Transverse colon (tissue), 4 donors: ENCODE data around the gene OPA3. TPM values are rescaled to one million over a fixed set of nuclear protein-coding genes. Genes with fewer than 3 reads are reported as not detected.

Experiments
- DNase-seq: peaks from one replicate; pipeline ENCODE4 v3.0.0-alpha.2; 2019
- H3K27ac ChIP-seq, 4 donors: fragments of 200-600 bp; sonication (generic); 2 replicates each; pipeline ENCODE4 v1.5.1; 2016 to 2018; ENCODE audit warnings: inconsistent platforms in 4 of 4
- H3K27me3 ChIP-seq: fragments of 200-600 bp; sonication (generic); 2 replicates; pipeline ENCODE4 v1.5.1; 2017; ENCODE audit warnings: inconsistent platforms
- H3K36me3 ChIP-seq, 4 donors: fragments of 200-600 bp; sonication (generic); 2 replicates each; pipeline ENCODE4 v1.5.1; 2017 to 2019; ENCODE audit warnings: inconsistent platforms in 4 of 4
- H3K4me1 ChIP-seq, 4 donors: fragments of 200-600 bp; sonication (generic); 2 replicates each; pipeline ENCODE4 v1.5.1; 2017 to 2020; ENCODE audit warnings: inconsistent platforms in 4 of 4
- H3K4me3 ChIP-seq, 4 donors: fragments of 200-600 bp; sonication (generic); 1 replicate in 1 of 4; 2 replicates in 3 of 4; pipeline versions ENCODE4 v1.5.1 to v1.6.1; 2017 to 2019; ENCODE audit warnings: inconsistent platforms in 4 of 4
- H3K9me3 ChIP-seq, 2 donors: fragments of 200-600 bp; sonication (generic); 2 replicates each; pipeline ENCODE4 v1.5.1; 2017 to 2019; ENCODE audit warnings: inconsistent platforms in 2 of 2
- CTCF ChIP-seq, 5 experiments: fragments of 200-600 bp in 3 of 5; fragments of 450-650 bp in 2 of 5; sonication (generic) in 3 of 5; IDR thresholded peaks; 1 replicate in 2 of 5; 2 replicates in 3 of 5; pipeline ENCODE4 v1.5.1; 2016 to 2017; ENCODE audit warnings: antibody characterized with exemption in 5 of 5, inconsistent platforms in 3 of 5, mild to moderate bottlenecking in 2 of 5, moderate library complexity in 1 of 5
- EP300 ChIP-seq: sonication (generic); formaldehyde crosslinking; IDR thresholded peaks from one replicate; pipeline ENCODE4 v1.6.1; 2017; ENCODE audit warnings: antibody characterized with exemption, low read depth
- POLR2A ChIP-seq: fragments of 450-650 bp; IDR thresholded peaks from one replicate; pipeline ENCODE4 v1.6.1; 2016; ENCODE audit warnings: antibody characterized with exemption, mild to moderate bottlenecking, moderate library complexity
- POLR2AphosphoS5 ChIP-seq, 3 donors: sonication (generic); formaldehyde crosslinking; IDR thresholded peaks; one replicate each; pipeline ENCODE4 v1.6.1; 2016; ENCODE audit warnings: antibody characterized with exemption in 3 of 3
- WGBS, 2 donors: methylation state at CpG; one replicate each; pipeline ENCODE4 v1.1.5; 2018; ENCODE audit warnings: low coverage in 1 of 2; 5-methylcytosine and 5-hydroxymethylcytosine counted together
- in situ Hi-C, 4 donors: fragments of 200-750 bp; cut with MboI; loops; one replicate each; pipeline versions ENCODE4 v1.15.0 to v1.15.1; 2017; ENCODE audit warnings: low sequenced_read_pairs in 3 of 4, low pct_ligation_motif_present in 1 of 4, low pct_unique_long_range_greater_than_20kb in 1 of 4
- intact Hi-C: fragments of 100-400 bp; cut with DNase I; formaldehyde crosslinking; loops from one replicate; pipeline ENCODE4 v1.15.1; 2023; ENCODE audit warnings: low total_unique reads
- total RNA-seq, 4 donors: library from RNA; depleted of rRNA; stranded (reverse); fragments of >200 nt; gene quantifications; one replicate each; pipeline ENCODE4 v1.1.0, GENCODE V29; 2016

Gene OPA3
- total RNA-seq, 4 donors from 2014 or later = 6.7 to 10.8 (median 8.6) TPM

GRCh38 chr19:45623984-45624383 lies 39.4 kb upstream of the OPA3 start:
- Histone ChIP-seq H3K27ac (no peak overlapping the region), H3K36me3 (peaks cover 0 to 20% (median 5%) of the 10 kb centered on the region in 4 donors), H3K9me3 (no peaks in the 10 kb centered on the region), H3K4me3 (no peak overlapping the region), H3K4me1 (no peaks in the 10 kb centered on the region), H3K27me3 (no peaks in the 10 kb centered on the region)
- intact Hi-C loops = no loop called here
- in situ Hi-C loops = no loop called here
- TF ChIP-seq EP300 (no peak), POLR2A (no peak)
- no peak for DNase-seq
- 97 to 100% methylated on average over 1 of the region's 1 CpG for WGBS, 2 donors

GRCh38 chr19:45621976-45622503 lies 37.4 kb upstream of the OPA3 start:
- Histone ChIP-seq H3K27ac (no peak overlapping the region), H3K4me1 (no peaks in the 10 kb centered on the region), H3K4me3 (no peak overlapping the region), H3K27me3 (no peaks in the 10 kb centered on the region), H3K36me3 (peaks cover 0 to 11% (median 5%) of the 10 kb centered on the region in 4 donors), H3K9me3 (no peaks in the 10 kb centered on the region)
- 89 to 100% methylated on average over 4 to 6 of the region's 6 CpGs for WGBS, 2 donors
- intact Hi-C loops (no loop called here), in situ Hi-C loops (no loop called here)
- DNase-seq = no peak
- TF ChIP-seq POLR2AphosphoS5 (IDR thresholded peaks at IDR 0.05) (no peak), CTCF (IDR thresholded peaks at IDR 0.05) (no peak), EP300 (no peak), POLR2A (no peak)

- 95 to 100% methylated on average over 1 to 17 of the region's 17 CpGs for WGBS, 2 donors
- peaks cover 0 to 11% (median 5%) of the 10 kb centered on the region in 4 donors for H3K36me3 ChIP-seq
- no peak overlapping the region for H3K4me3 ChIP-seq
- intact Hi-C loops (no loop called here), in situ Hi-C loops (no loop called here)
- DNase-seq = no peak
- no peaks in the 10 kb centered on the region for H3K9me3 ChIP-seq
- H3K4me1 ChIP-seq = peaks cover 0 to 2% (median 0%) of the 10 kb centered on the region in 4 donors
- H3K27me3 ChIP-seq = no peaks in the 10 kb centered on the region
- H3K27ac ChIP-seq = no peak overlapping the region
- no peak for TF ChIP-seq POLR2A
- TF ChIP-seq CTCF (IDR thresholded peaks at IDR 0.05) = no peak
- TF ChIP-seq POLR2AphosphoS5 (IDR thresholded peaks at IDR 0.05) = no peak
- no peak for TF ChIP-seq EP300
These were observed 36.8 kb upstream of the OPA3 start for GRCh38 chr19:45621389-45621788.

GRCh38 chr19:45616704-45617017 lies 32.1 kb upstream of the OPA3 start:
- Histone ChIP-seq H3K27me3 (no peaks in the 10 kb centered on the region), H3K9me3 (no peaks in the 10 kb centered on the region), H3K4me1 (peaks cover 3 to 24% (median 16%) of the 10 kb centered on the region in 4 donors), H3K4me3 (no peak overlapping the region), H3K36me3 (peaks cover 0 to 23% (median 4%) of the 10 kb centered on the region in 4 donors), H3K27ac (peak overlapping the region in 1 of 4 donors; percentile 84)
- no peak for TF ChIP-seq POLR2AphosphoS5 (IDR thresholded peaks at IDR 0.05)
- no peak for TF ChIP-seq EP300
- TF ChIP-seq CTCF (IDR thresholded peaks at IDR 0.05) = no peak
- TF ChIP-seq POLR2A = no peak
- in situ Hi-C loops (no loop called here), intact Hi-C loops (no loop called here)
- WGBS, 2 donors = 90 to 92% methylated on average over 2 to 10 of the region's 10 CpGs
- no peak for DNase-seq
